DND-41 (cell line): ENCODE data around the gene ZSWIM5.
"Not testable (repeated sequence)": the region's sequence is repeated elsewhere in the genome, so short reads cannot be mapped to it uniquely, and the experiment has no call there.

Experiments used
- EZH2 ChIP-seq: IDR thresholded peaks from 3 replicates; pipeline ENCODE4 v1.6.1; 2012; ENCODE audit warnings: borderline replicate concordance, low read depth, mild to moderate bottlenecking, moderate library complexity, low read length, inconsistent platforms; ENCODE audit not compliant: severe bottlenecking
- TF ChIP-seq, protein P1 (sequence below): IDR thresholded peaks from 2 replicates; pipeline ENCODE4 v1.5.1; 2012; ENCODE audit warnings: borderline replicate concordance, low read length, moderate library complexity, mild to moderate bottlenecking; ENCODE audit not compliant: poor library complexity, severe bottlenecking; ENCODE audit errors: extremely low read depth

DNA sequence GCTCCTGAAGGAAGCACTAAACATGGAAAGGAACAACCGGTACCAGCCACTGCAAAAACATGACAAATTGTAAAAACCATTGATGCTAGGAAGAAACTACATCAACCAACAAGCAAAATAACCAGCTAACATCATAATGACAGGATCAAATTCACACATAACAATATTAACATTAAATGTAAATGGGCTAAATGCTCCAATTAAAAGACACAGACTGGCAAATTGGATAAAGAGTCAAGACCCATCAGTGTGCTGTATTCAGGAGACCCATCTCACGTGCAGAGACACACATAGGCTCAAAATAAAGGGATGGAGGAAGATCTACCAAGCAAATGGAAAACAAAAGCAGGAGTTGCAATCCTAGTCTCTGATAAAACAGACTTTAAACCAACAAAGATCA, 42.1 kb downstream of the ZSWIM5 start:
- TF ChIP-seq, protein P1, sequence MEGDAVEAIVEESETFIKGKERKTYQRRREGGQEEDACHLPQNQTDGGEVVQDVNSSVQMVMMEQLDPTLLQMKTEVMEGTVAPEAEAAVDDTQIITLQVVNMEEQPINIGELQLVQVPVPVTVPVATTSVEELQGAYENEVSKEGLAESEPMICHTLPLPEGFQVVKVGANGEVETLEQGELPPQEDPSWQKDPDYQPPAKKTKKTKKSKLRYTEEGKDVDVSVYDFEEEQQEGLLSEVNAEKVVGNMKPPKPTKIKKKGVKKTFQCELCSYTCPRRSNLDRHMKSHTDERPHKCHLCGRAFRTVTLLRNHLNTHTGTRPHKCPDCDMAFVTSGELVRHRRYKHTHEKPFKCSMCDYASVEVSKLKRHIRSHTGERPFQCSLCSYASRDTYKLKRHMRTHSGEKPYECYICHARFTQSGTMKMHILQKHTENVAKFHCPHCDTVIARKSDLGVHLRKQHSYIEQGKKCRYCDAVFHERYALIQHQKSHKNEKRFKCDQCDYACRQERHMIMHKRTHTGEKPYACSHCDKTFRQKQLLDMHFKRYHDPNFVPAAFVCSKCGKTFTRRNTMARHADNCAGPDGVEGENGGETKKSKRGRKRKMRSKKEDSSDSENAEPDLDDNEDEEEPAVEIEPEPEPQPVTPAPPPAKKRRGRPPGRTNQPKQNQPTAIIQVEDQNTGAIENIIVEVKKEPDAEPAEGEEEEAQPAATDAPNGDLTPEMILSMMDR, result not testable (repeated sequence)
- not testable (repeated sequence) for TF ChIP-seq EZH2
